ENCODE results near the gene KCNJ14. TPM values are rescaled to one million over a fixed set of nuclear protein-coding genes. Genes with fewer than 3 reads are reported as not detected.

The KCNJ14 gene
- total RNA-seq, 2 experiments from 2014 or later, result 1.4 to 1.5 TPM

- Mint-ChIP-seq H3K27me3 (ENCODE audit: low read depth) (peaks cover 31% of the 10 kb centered on the region), H3K27ac (peak overlapping the region; percentile 47), H3K9me3 (ENCODE audit: insufficient read depth) (no peaks in the 10 kb centered on the region), H3K4me1 (ENCODE audit: low read depth) (peaks cover 45% of the 10 kb centered on the region), H3K4me3 (peak overlapping the region; percentile 50), H3K36me3 (ENCODE audit: low read depth) (no peaks in the 10 kb centered on the region)
- CTCF ChIA-PET, result interaction anchor here (1.2 to 2.6 kb wide), 7 partner anchors 13 to 179 kb away, joined by 3 to 10 read pairs (median 3); partner anchors contain the start of gene KDELR1
- ATAC-seq, result peak; percentile 71
- peak; percentile 86 for DNase-seq
- POLR2A ChIA-PET, result interaction anchor here (0.8 kb wide), 2 partner anchors 14 to 408 kb away, joined by 3 to 4 read pairs; no protein-coding TSS in a partner anchor
Measured at GRCh38 chr19:48492925-48493717, 37.7 kb downstream of the KCNJ14 start.

GRCh38 chr19:48493718-48494401 lies 38.5 kb downstream of the KCNJ14 start:
- H3K4me1 Mint-ChIP-seq (ENCODE audit: low read depth), result peaks cover 45% of the 10 kb centered on the region
- ATAC-seq, result no peak
- CTCF ChIA-PET, result interaction anchor here (1.2 to 2.6 kb wide), 7 partner anchors 12 to 179 kb away, joined by 3 to 10 read pairs (median 3); partner anchors contain the start of gene KDELR1
- peaks cover 31% of the 10 kb centered on the region for H3K27me3 Mint-ChIP-seq (ENCODE audit: low read depth)
- peak overlapping the region; percentile 63 for H3K4me3 Mint-ChIP-seq
- H3K27ac Mint-ChIP-seq, result no peak overlapping the region
- no peak for DNase-seq
- no peaks in the 10 kb centered on the region for H3K9me3 Mint-ChIP-seq (ENCODE audit: insufficient read depth)
- POLR2A ChIA-PET, result no interaction called here
- no peaks in the 10 kb centered on the region for H3K36me3 Mint-ChIP-seq (ENCODE audit: low read depth)

- Mint-ChIP-seq H3K36me3 (ENCODE audit: low read depth) (no peaks in the 10 kb centered on the region), H3K9me3 (ENCODE audit: insufficient read depth) (no peaks in the 10 kb centered on the region), H3K27ac (no peak overlapping the region), H3K4me3 (no peak overlapping the region), H3K27me3 (ENCODE audit: low read depth) (peaks cover 31% of the 10 kb centered on the region), H3K4me1 (ENCODE audit: low read depth) (peaks cover 42% of the 10 kb centered on the region)
- ChIA-PET POLR2A (no interaction called here), CTCF (interaction anchor here (0.8 to 1.3 kb wide), 2 partner anchors 10 to 89 kb away, joined by 3 to 7 read pairs; no protein-coding TSS in a partner anchor)
- no peak for DNase-seq
- ATAC-seq, result no peak
Measured at GRCh38 chr19:48495396-48495795, 40.0 kb downstream of the KCNJ14 start.

GRCh38 chr19:48496959-48497727 lies 41.8 kb downstream of the KCNJ14 start:
- H3K9me3 Mint-ChIP-seq (ENCODE audit: insufficient read depth), result no peaks in the 10 kb centered on the region
- ChIA-PET POLR2A (no interaction called here), CTCF (interaction anchor here (0.9 to 1.8 kb wide), 3 partner anchors 8 to 10 kb away, joined by 3 to 9 read pairs (median 3); no protein-coding TSS in a partner anchor)
- DNase-seq (no peak), ATAC-seq (no peak)
- H3K27ac Mint-ChIP-seq, result no peak overlapping the region
- no peaks in the 10 kb centered on the region for H3K36me3 Mint-ChIP-seq (ENCODE audit: low read depth)
- H3K27me3 Mint-ChIP-seq (ENCODE audit: low read depth), result peaks cover 17% of the 10 kb centered on the region
- H3K4me3 Mint-ChIP-seq, result no peak overlapping the region
- H3K4me1 Mint-ChIP-seq (ENCODE audit: low read depth), result peaks cover 40% of the 10 kb centered on the region

- DNase-seq (no peak), ATAC-seq (no peak)
- no peaks in the 10 kb centered on the region for H3K36me3 Mint-ChIP-seq (ENCODE audit: low read depth)
- peaks cover 13% of the 10 kb centered on the region for H3K27me3 Mint-ChIP-seq (ENCODE audit: low read depth)
- H3K4me3 Mint-ChIP-seq, result no peak overlapping the region
- H3K27ac Mint-ChIP-seq, result no peak overlapping the region
- H3K9me3 Mint-ChIP-seq (ENCODE audit: insufficient read depth), result no peaks in the 10 kb centered on the region
- peaks cover 38% of the 10 kb centered on the region for H3K4me1 Mint-ChIP-seq (ENCODE audit: low read depth)
- POLR2A ChIA-PET, result no interaction called here
- CTCF ChIA-PET, result interaction anchor here (1.0 to 1.8 kb wide), 2 partner anchors 7 to 9 kb away, joined by 3 to 9 read pairs; no protein-coding TSS in a partner anchor
Measured at GRCh38 chr19:48497728-48498594, 42.6 kb downstream of the KCNJ14 start.

GRCh38 chr19:48498595-48499311 lies 43.4 kb downstream of the KCNJ14 start:
- no peak overlapping the region for H3K27ac Mint-ChIP-seq
- CTCF ChIA-PET, result interaction anchor here (1.0 kb wide), 1 partner anchor 9 kb away, joined by 3 read pairs; no protein-coding TSS in a partner anchor
- H3K9me3 Mint-ChIP-seq (ENCODE audit: insufficient read depth), result no peaks in the 10 kb centered on the region
- no peaks in the 10 kb centered on the region for H3K36me3 Mint-ChIP-seq (ENCODE audit: low read depth)
- peaks cover 10% of the 10 kb centered on the region for H3K27me3 Mint-ChIP-seq (ENCODE audit: low read depth)
- ATAC-seq, result no peak
- H3K4me1 Mint-ChIP-seq (ENCODE audit: low read depth), result peaks cover 40% of the 10 kb centered on the region
- no peak overlapping the region for H3K4me3 Mint-ChIP-seq
- POLR2A ChIA-PET, result no interaction called here
- DNase-seq, result no peak

GRCh38 chr19:48499316-48500090 lies 44.1 kb downstream of the KCNJ14 start:
- no peaks in the 10 kb centered on the region for H3K9me3 Mint-ChIP-seq (ENCODE audit: insufficient read depth)
- DNase-seq (no peak), ATAC-seq (no peak)
- peaks cover 36% of the 10 kb centered on the region for H3K4me1 Mint-ChIP-seq (ENCODE audit: low read depth)
- H3K27me3 Mint-ChIP-seq (ENCODE audit: low read depth), result peaks cover 5% of the 10 kb centered on the region
- POLR2A ChIA-PET, result no interaction called here
- CTCF ChIA-PET, result no interaction called here
- no peak overlapping the region for H3K27ac Mint-ChIP-seq
- no peak overlapping the region for H3K4me3 Mint-ChIP-seq
- no peaks in the 10 kb centered on the region for H3K36me3 Mint-ChIP-seq (ENCODE audit: low read depth)

- POLR2A ChIA-PET, result no interaction called here
- Mint-ChIP-seq H3K27ac (no peak overlapping the region), H3K36me3 (ENCODE audit: low read depth) (no peaks in the 10 kb centered on the region), H3K9me3 (ENCODE audit: insufficient read depth) (no peaks in the 10 kb centered on the region), H3K4me1 (ENCODE audit: low read depth) (peaks cover 25% of the 10 kb centered on the region), H3K27me3 (ENCODE audit: low read depth) (no peaks in the 10 kb centered on the region), H3K4me3 (peak overlapping the region; percentile 48)
- CTCF ChIA-PET, result no interaction called here
- no peak for DNase-seq
- no peak for ATAC-seq
Measured at GRCh38 chr19:48500830-48501493, 45.6 kb downstream of the KCNJ14 start.

- DNase-seq, result peak; percentile 77
- no peaks in the 10 kb centered on the region for H3K36me3 Mint-ChIP-seq (ENCODE audit: low read depth)
- peak; percentile 67 for ATAC-seq
- CTCF ChIA-PET, result interaction anchor here (1.0 to 1.2 kb wide), 2 partner anchors 83 to 88 kb away, joined by 3 to 6 read pairs; no protein-coding TSS in a partner anchor
- H3K9me3 Mint-ChIP-seq (ENCODE audit: insufficient read depth), result no peaks in the 10 kb centered on the region
- H3K27me3 Mint-ChIP-seq (ENCODE audit: low read depth), result no peaks in the 10 kb centered on the region
- H3K4me1 Mint-ChIP-seq (ENCODE audit: low read depth), result peaks cover 25% of the 10 kb centered on the region
- peak overlapping the region; percentile 48 for H3K4me3 Mint-ChIP-seq
- H3K27ac Mint-ChIP-seq, result peak overlapping the region; percentile 78
- POLR2A ChIA-PET, result interaction anchor here (0.6 kb wide), 1 partner anchor 79 kb away, joined by 3 read pairs; no protein-coding TSS in a partner anchor
Measured at GRCh38 chr19:48501494-48502349, 46.3 kb downstream of the KCNJ14 start.

All from activated CD8-positive, alpha-beta T cell treated with anti-CD3 and anti-CD28 coated beads, Interleukin-2, amount 10 ng/mL, durations not matched to agents 7 days and 5 days (primary cell).